K562 (cell line): ENCODE data around the gene SMC4. TPM values are rescaled to one million over a fixed set of nuclear protein-coding genes. Genes with fewer than 3 reads are reported as not detected.

Source experiments
- ATAC-seq: fragments of 200-7000 bp; cut with Tn5 transposase; 3 replicates; pipeline ENCODE4 v1.9.1; 2020; ENCODE audit warnings: moderate library complexity
- BruUV-seq: library from RNA; stranded (reverse); fragments of 400-500 nt; replicated peaks from 2 replicates; lab custom pipeline; 2021; lab: Mats Ljungman, UMichigan
- CTCF ChIA-PET: fragments of 300-600 bp; formaldehyde crosslinking; extraction: SDS; loops from one replicate; lab custom pipeline; 2021; ENCODE audit warnings: low intra/inter-chr PET ratio; lab: Yijun Ruan, JAX
- POLR2A ChIA-PET: fragments of 300-600, 350-650 bp; sonication (Branson Sonifier 250); formaldehyde crosslinking; extraction: SDS; loops from one replicate; lab custom pipeline; 2021; ENCODE audit warnings: antibody characterized with exemption, inconsistent platforms; lab: Yijun Ruan, JAX
- DNase-seq, 4 experiments: peaks; one replicate each; pipeline versions ENCODE4 v3.0.0 to v3.0.0-alpha.2; 2011 to 2018; ENCODE audit warnings: low spot score in 3 of 4, mixed read lengths in 3 of 4; ENCODE audit errors: extremely low read depth in 1 of 4
- FAIRE-seq: peaks from 2 replicates; lab custom pipeline; 2011; peaks lifted over from hg19 to GRCh38; lab: Jason Lieb, UNC
- H2AFZ ChIP-seq: 2 replicates; pipeline ENCODE4 v1.6.0; 2011; ENCODE audit warnings: low read depth, low read length, control low read depth, inconsistent platforms
- H3K27ac ChIP-seq: fragments of 200-600 bp; 3 replicates; pipeline ENCODE4 v1.8.0; 2011; ENCODE audit warnings: low read depth, mild to moderate bottlenecking, control low read depth, inconsistent platforms, low read length, moderate library complexity, mixed read lengths; ENCODE audit errors: extremely low read depth
- H3K27me3 ChIP-seq, 2 experiments: fragments of 300-600 bp in 1 of 2; 2 replicates in 1 of 2; 3 replicates in 1 of 2; pipeline versions ENCODE4 v1.6.0 to v1.8.0; 2011; ENCODE audit warnings: inconsistent platforms in 2 of 2, low read length in 2 of 2, mild to moderate bottlenecking in 1 of 2, mixed read lengths in 1 of 2, moderate library complexity in 1 of 2; ENCODE audit not compliant: control insufficient read depth in 2 of 2, insufficient read depth in 2 of 2
- H3K36me3 ChIP-seq: fragments of 300-600 bp; 3 replicates; pipeline ENCODE4 v1.8.0; 2011; ENCODE audit warnings: mild to moderate bottlenecking, low read length, inconsistent platforms; ENCODE audit not compliant: control insufficient read depth, insufficient read depth
- H3K4me1 ChIP-seq, 2 experiments: fragments of 200-600 bp in 1 of 2; replicated peaks in 1 of 2; 2 replicates in 1 of 2; 3 replicates in 1 of 2; pipeline versions ENCODE4 v1.5.1 to v1.8.0; 2011; ENCODE audit warnings: inconsistent platforms in 2 of 2, low read length in 2 of 2, mild to moderate bottlenecking in 1 of 2, mixed read lengths in 1 of 2, moderate library complexity in 1 of 2; ENCODE audit not compliant: control insufficient read depth in 2 of 2, insufficient read depth in 2 of 2
- H3K4me2 ChIP-seq: 2 replicates; pipeline ENCODE4 v1.6.1; 2011; ENCODE audit warnings: low read length, control low read depth, inconsistent platforms, mixed read lengths; ENCODE audit not compliant: insufficient read depth
- H3K4me3 ChIP-seq: fragments of 200-600 bp; sonication (generic), shearing (Covaris generic); 2 replicates; pipeline ENCODE4 v1.5.1; 2016; ENCODE audit warnings: control low read depth, inconsistent platforms
- H3K79me2 ChIP-seq: fragments of 200-600 bp; 3 replicates; pipeline ENCODE4 v1.8.0; 2011; ENCODE audit warnings: low read length, inconsistent platforms; ENCODE audit not compliant: control insufficient read depth, insufficient read depth
- H3K9ac ChIP-seq, 2 experiments: 2 replicates each; pipeline versions ENCODE4 v1.6.0 to v1.6.1; 2011; ENCODE audit warnings: low read depth in 2 of 2, low read length in 2 of 2, control low read depth in 1 of 2, inconsistent platforms in 1 of 2, mild to moderate bottlenecking in 1 of 2, mixed read lengths in 1 of 2; ENCODE audit not compliant: insufficient read depth in 1 of 2
- H3K9me1 ChIP-seq: one replicate; pipeline ENCODE4 v1.6.0; 2011; ENCODE audit warnings: inconsistent platforms, mild to moderate bottlenecking, low read length, moderate library complexity; ENCODE audit not compliant: control insufficient read depth, insufficient read depth
- H3K9me3 ChIP-seq: replicated peaks from 2 replicates; pipeline ENCODE4 v1.5.1; 2011; ENCODE audit warnings: low read depth, low read length, inconsistent platforms; ENCODE audit not compliant: control insufficient read depth, insufficient read depth
- H4K20me1 ChIP-seq: replicated peaks from 2 replicates; pipeline ENCODE4 v1.6.1; 2011; ENCODE audit warnings: low read length, inconsistent platforms, mixed read lengths; ENCODE audit not compliant: control insufficient read depth, insufficient read depth
- ATF2 ChIP-seq: sonication (generic); formaldehyde crosslinking; IDR thresholded peaks from 2 replicates; pipeline ENCODE4 v1.8.1; 2022; ENCODE audit warnings: missing genetic modification reagents
- CEBPG ChIP-seq, 3 experiments: fragments of 200-800 bp in 1 of 3; sonication (Bioruptor generic) in 1 of 3; sonication (generic) in 1 of 3; formaldehyde crosslinking in 1 of 3; IDR thresholded peaks in 2 of 3; conservative IDR thresholded peaks in 1 of 3; 2 replicates each; pipeline versions ENCODE4 v1.6.1 to v1.8.0; 2016 to 2022; ENCODE audit warnings: missing compliant biosample characterization in 2 of 3, missing genetic modification characterization in 2 of 3, mild to moderate bottlenecking in 1 of 3, missing genetic modification reagents in 1 of 3
- HMG20A ChIP-seq: fragments of 450-650 bp; formaldehyde crosslinking; conservative IDR thresholded peaks from 2 replicates; pipeline ENCODE4 v1.4.0; 2020; ENCODE audit warnings: mild to moderate bottlenecking, mixed read lengths
- HNRNPUL1 ChIP-seq: fragments of 200-400 bp; formaldehyde crosslinking; IDR thresholded peaks from 2 replicates; pipeline ENCODE4 v1.6.1; 2017; ENCODE audit warnings: low read length
- ILK ChIP-seq: fragments of 450-650 bp; IDR thresholded peaks from 2 replicates; pipeline ENCODE4 v1.6.1; 2016; ENCODE audit warnings: missing genetic modification characterization, low read depth, mild to moderate bottlenecking, missing compliant biosample characterization, moderate library complexity, borderline replicate concordance
- MCM7 ChIP-seq, 2 experiments: fragments of 450-650 bp; IDR thresholded peaks; 2 replicates each; pipeline ENCODE4 v1.6.1; 2016 to 2018
- MTA3 ChIP-seq: fragments of 450-650 bp; formaldehyde crosslinking; IDR thresholded peaks from 2 replicates; pipeline ENCODE4 v1.6.1; 2017; ENCODE audit warnings: mild to moderate bottlenecking, borderline replicate concordance
- NCOA6 ChIP-seq: fragments of 450-650 bp; IDR thresholded peaks from 2 replicates; pipeline ENCODE4 v1.6.1; 2017; ENCODE audit warnings: mild to moderate bottlenecking
- NRF1 ChIP-seq, 2 experiments: fragments of 450-650 bp; IDR thresholded peaks in 1 of 2; conservative IDR thresholded peaks in 1 of 2; 2 replicates each; pipeline ENCODE4 v1.6.1; 2014; ENCODE audit warnings: mild to moderate bottlenecking in 2 of 2
- TAF1 ChIP-seq: IDR thresholded peaks from 2 replicates; pipeline ENCODE4 v1.6.1; 2011; ENCODE audit warnings: mild to moderate bottlenecking, low read length, moderate library complexity; ENCODE audit not compliant: insufficient read depth, control insufficient read depth, severe bottlenecking; ENCODE audit errors: extremely low read depth
- TEAD4 ChIP-seq, 2 experiments: sonication (generic) in 1 of 2; formaldehyde crosslinking in 1 of 2; IDR thresholded peaks; 2 replicates each; pipeline versions ENCODE4 v1.6.1 to v1.8.0; 2012 to 2022; ENCODE audit warnings: borderline replicate concordance in 1 of 2, inconsistent platforms in 1 of 2, low read length in 1 of 2, mild to moderate bottlenecking in 1 of 2, missing genetic modification reagents in 1 of 2
- ZNF395 ChIP-seq: fragments of 200-800 bp; sonication (Bioruptor generic); IDR thresholded peaks from 2 replicates; pipeline ENCODE4 v1.6.1; 2017; ENCODE audit warnings: missing genetic modification characterization, missing compliant biosample characterization
- ZNF561 ChIP-seq: fragments of 450-650 bp; formaldehyde crosslinking; conservative IDR thresholded peaks from 2 replicates; pipeline ENCODE4 v1.4.0; 2020; ENCODE audit warnings: mild to moderate bottlenecking, moderate library complexity
- ZNF586 ChIP-seq: fragments of 450-650 bp; formaldehyde crosslinking; conservative IDR thresholded peaks from 2 replicates; pipeline ENCODE4 v1.4.0; 2020; ENCODE audit warnings: mild to moderate bottlenecking, moderate library complexity
- ZNF644 ChIP-seq: fragments of 200-800 bp; sonication (Bioruptor generic); IDR thresholded peaks from 2 replicates; pipeline ENCODE4 v1.6.1; 2016; ENCODE audit warnings: low read depth, missing genetic modification characterization, missing compliant biosample characterization
- ZNF785 ChIP-seq: fragments of 250-450 bp; sonication (Bioruptor Pico); IDR thresholded peaks from 2 replicates; pipeline ENCODE4 v1.4.0; 2020; ENCODE audit warnings: mild to moderate bottlenecking
- WGBS: fragments of 100-300 bp; shearing (Covaris generic); methylation state at CpG from one replicate; pipeline ENCODE4 v1.1.6; 2016; ENCODE audit warnings: low coverage, mixed read lengths; ENCODE audit not compliant: insufficient coverage; ENCODE audit errors: missing lambda C conversion rate; 5-methylcytosine and 5-hydroxymethylcytosine counted together
- in situ Hi-C: fragments of 300-500 bp; cut with MboI; formaldehyde crosslinking; loops from 4 replicates; pipeline ENCODE4 v1.15.0; 2018; ENCODE audit warnings: inconsistent platforms, mixed read lengths
- intact Hi-C: fragments of 100-400 bp; cut with micrococcal nuclease; formaldehyde crosslinking; loops from 2 replicates; pipeline ENCODE4 v1.14.2; 2022
- polyA plus RNA-seq, 8 experiments: library from polyadenylated mRNA; depleted of rRNA in 4 of 8; stranded (reverse) in 5 of 8; unstranded in 3 of 8; fragments of >200 nt; fragmentation: Nextera tagmentation in 2 of 8; fragmentation: Illumina TruSeq in 1 of 8; extraction: Ambion mirVana in 2 of 8; extraction: Trizol in 1 of 8; gene quantifications; 2 replicates each; pipeline versions ENCODE4 v1.2.1 to v1.2.3, GENCODE V29; 2011 to 2014; ENCODE audit warnings: inconsistent platforms in 1 of 8, missing spikeins in 1 of 8
- total RNA-seq, 7 experiments: library from RNA; depleted of rRNA in 6 of 7; stranded (reverse); fragments of >200 nt in 6 of 7; fragmentation: Illumina TruSeq in 2 of 7; extraction: Trizol in 2 of 7; gene quantifications; 2 replicates each; pipeline versions ENCODE4 v1.2.1 to v1.2.3, GENCODE V29; 2011 to 2021; ENCODE audit warnings: low replicate concordance in 1 of 7

Gene SMC4
- total and polyA plus RNA-seq, 9 of the 15 experiments (the other 6 are each of a cell fraction or from before 2014, with no cell fraction given): 87.9 to 347 (median 176) TPM

GRCh38 chr3:160400030-160400701 is 716 bp downstream of the SMC4 start:
- BruUV-seq: no TSS peak
- Histone ChIP-seq H3K9me3 (no peaks in the 10 kb centered on the region), H3K9ac (peak overlapping the region; percentile 98 to 100), H4K20me1 (peaks cover 30% of the 10 kb centered on the region), H3K4me1 (peaks cover 5 to 10% of the 10 kb centered on the region in 2 experiments; a peak in 4 of 5 replicates), H3K27me3 (no peaks in the 10 kb centered on the region), H2AFZ (peak overlapping the region; percentile 57; the same call in 1 of the 2 replicates), H3K4me2 (peak overlapping the region; percentile 95), H3K4me3 (peak overlapping the region; percentile 71), H3K27ac (peak overlapping the region; percentile 99), H3K79me2 (peaks cover 92% of the 10 kb centered on the region), H3K36me3 (peaks cover 43% of the 10 kb centered on the region), H3K9me1 (no peaks in the 10 kb centered on the region)
- DNase-seq (peak in 3 of 4 experiments; percentile 17 to 50 (median 17)), FAIRE-seq (no peak), ATAC-seq (peak; percentile 41)
- in situ Hi-C loops (no loop called here), intact Hi-C loops (loop anchor here (5.0 kb wide), 2 partner anchors 68 to 173 kb away; partner anchors contain the start of gene C3orf80)
- WGBS: under 1% methylated on average over 49 of the region's 49 CpGs
- ChIA-PET POLR2A (interaction anchor here (0.7 to 2.8 kb wide), 9 partner anchors 9 to 58 kb away, joined by 3 to 38 read pairs (median 3); partner anchors contain the start of gene TRIM59), CTCF (no interaction called here)
- TF ChIP-seq MCM7 (IDR thresholded peaks at IDR 0.05) (no peak), HNRNPUL1 (no peak), MTA3 (no peak), ATF2 (CRISPR knock-in tag) (no peak), ZNF644 (tag) (no peak), TEAD4 (IDR thresholded peaks at IDR 0.05; ENCODE audit: low read length) (no peak), TEAD4 (CRISPR knock-in tag; IDR thresholded peaks at IDR 0.05; ENCODE audit: borderline replicate concordance) (no peak), ZNF785 (CRISPR knock-in tag) (no peak), ILK (tag) (no peak), NCOA6 (no peak), CEBPG (CRISPR knock-in tag; IDR thresholded peaks at IDR 0.05) (0 out of 2 replicates have a peak, but pooled peaks have one; percentile 26), CEBPG (tag; conservative IDR thresholded peaks at IDR 0.05 in 1 of 2, IDR thresholded peaks at IDR 0.05 in 1 of 2) (peak in 1 of 2 experiments; percentile 70; a peak in 2 of 4 replicates), NRF1 (conservative IDR thresholded peaks at IDR 0.05 in 1 of 2, IDR thresholded peaks at IDR 0.05 in 1 of 2) (no peak), ZNF561 (CRISPR knock-in tag) (no peak), ZNF395 (CRISPR knock-in tag) (0 out of 2 replicates have a peak, but pooled peaks have one; percentile 1), TAF1 (no peak), HMG20A (CRISPR knock-in tag) (no peak), ZNF586 (CRISPR knock-in tag) (no peak)
